Upper lobe of right lung (tissue), 1 donor: ENCODE data around the gene DENND4B. TPM values are rescaled to one million over a fixed set of nuclear protein-coding genes. Genes with fewer than 3 reads are reported as not detected.
"Not testable (repeated sequence)": the region's sequence is repeated elsewhere in the genome, so short reads cannot be mapped to it uniquely, and the experiment has no call there.

Experiments used
- ATAC-seq: fragments of 200-7000 bp; cut with Tn5 transposase; one replicate; pipeline ENCODE4 v1.9.1; 2020; ENCODE audit warnings: mild to moderate bottlenecking, moderate library complexity
- DNase-seq: peaks from one replicate; pipeline ENCODE4 v3.0.0-alpha.2; 2020
- H3K27ac ChIP-seq: fragments of 200-600 bp; one replicate; pipeline ENCODE4 v1.8.0; 2022
- H3K27me3 ChIP-seq: fragments of 200-600 bp; one replicate; pipeline ENCODE4 v1.8.0; 2022; ENCODE audit warnings: mild to moderate bottlenecking
- H3K36me3 ChIP-seq: fragments of 200-600 bp; one replicate; pipeline ENCODE4 v1.8.0; 2022
- H3K4me1 ChIP-seq: fragments of 200-600 bp; one replicate; pipeline ENCODE4 v1.8.0; 2022
- H3K4me3 ChIP-seq: fragments of 200-600 bp; one replicate; pipeline ENCODE4 v1.8.0; 2022; ENCODE audit warnings: mild to moderate bottlenecking
- H3K9me3 ChIP-seq: fragments of 200-600 bp; one replicate; pipeline ENCODE4 v1.8.0; 2022
- intact Hi-C: fragments of 100-400 bp; cut with DNase I; formaldehyde crosslinking; loops from one replicate; pipeline ENCODE4 v1.11.0; 2022
- total RNA-seq: library from RNA; stranded (reverse); fragmentation: NEBNext Ultra II Directional; extraction: Animal tissue kit (Norgen Biotek cat#: 25700); gene quantifications from one replicate; pipeline ENCODE4 v1.2.1, GENCODE V29; 2021
- TF ChIP-seq, protein P1 (sequence below): fragments of 200-600 bp; IDR thresholded peaks from one replicate; pipeline ENCODE4 v1.8.0; 2022; ENCODE audit warnings: antibody characterized with exemption
- donor health status: DM: no; HTN: yes; CAD: no; lungs with severe emphysema.

DENND4B gene
- total RNA-seq, 1 donor from 2014 or later = 83.7 TPM

DNA sequence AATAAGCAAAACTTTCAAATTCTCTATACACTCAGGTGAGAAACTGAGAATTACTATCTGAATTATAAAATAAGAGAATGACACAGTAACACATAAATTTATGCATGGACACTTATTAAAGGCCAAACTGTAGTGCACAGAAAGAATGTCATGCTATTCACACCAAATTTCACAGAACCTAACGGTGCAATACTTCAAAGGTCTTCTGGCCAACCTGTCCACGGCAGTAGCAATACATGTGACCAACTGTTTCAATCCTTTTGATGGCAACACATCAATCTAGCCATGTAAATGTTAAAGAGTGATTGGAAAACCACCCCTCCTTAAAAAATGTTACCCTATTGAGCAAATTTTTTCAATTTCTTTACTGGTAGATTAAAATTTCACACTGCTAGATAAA is 34.2 kb downstream of the DENND4B start:
- Histone ChIP-seq H3K9me3 (no peaks in the 10 kb centered on the region), H3K4me1 (no peaks in the 10 kb centered on the region), H3K4me3 (no peak overlapping the region), H3K36me3 (peaks cover 14% of the 10 kb centered on the region), H3K27me3 (no peaks in the 10 kb centered on the region), H3K27ac (no peak overlapping the region)
- TF ChIP-seq, protein P1, sequence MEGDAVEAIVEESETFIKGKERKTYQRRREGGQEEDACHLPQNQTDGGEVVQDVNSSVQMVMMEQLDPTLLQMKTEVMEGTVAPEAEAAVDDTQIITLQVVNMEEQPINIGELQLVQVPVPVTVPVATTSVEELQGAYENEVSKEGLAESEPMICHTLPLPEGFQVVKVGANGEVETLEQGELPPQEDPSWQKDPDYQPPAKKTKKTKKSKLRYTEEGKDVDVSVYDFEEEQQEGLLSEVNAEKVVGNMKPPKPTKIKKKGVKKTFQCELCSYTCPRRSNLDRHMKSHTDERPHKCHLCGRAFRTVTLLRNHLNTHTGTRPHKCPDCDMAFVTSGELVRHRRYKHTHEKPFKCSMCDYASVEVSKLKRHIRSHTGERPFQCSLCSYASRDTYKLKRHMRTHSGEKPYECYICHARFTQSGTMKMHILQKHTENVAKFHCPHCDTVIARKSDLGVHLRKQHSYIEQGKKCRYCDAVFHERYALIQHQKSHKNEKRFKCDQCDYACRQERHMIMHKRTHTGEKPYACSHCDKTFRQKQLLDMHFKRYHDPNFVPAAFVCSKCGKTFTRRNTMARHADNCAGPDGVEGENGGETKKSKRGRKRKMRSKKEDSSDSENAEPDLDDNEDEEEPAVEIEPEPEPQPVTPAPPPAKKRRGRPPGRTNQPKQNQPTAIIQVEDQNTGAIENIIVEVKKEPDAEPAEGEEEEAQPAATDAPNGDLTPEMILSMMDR = no peak
- no peak for DNase-seq
- intact Hi-C loops = no loop called here
- no peak for ATAC-seq

DNA sequence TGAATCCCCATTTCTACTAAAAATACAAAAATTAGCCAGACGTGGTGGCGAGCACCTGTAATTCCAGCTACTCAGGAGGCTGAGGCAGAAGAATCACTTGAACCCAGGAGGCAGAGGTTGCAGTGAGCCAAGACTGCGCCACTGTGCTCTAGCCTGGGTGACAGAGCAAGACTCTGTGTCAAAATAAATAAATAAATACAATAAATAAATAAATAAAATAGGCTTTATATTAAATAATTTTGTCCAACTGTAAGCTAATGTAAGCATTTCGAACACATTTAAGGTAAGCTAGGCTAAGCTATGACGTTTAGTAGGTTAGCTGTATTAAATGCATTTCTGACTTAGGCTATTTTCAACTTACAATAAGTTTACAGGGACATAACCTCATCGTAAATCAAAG is 36.0 kb downstream of the DENND4B start:
- DNase-seq, H3K9me3 ChIP-seq, H3K4me1 ChIP-seq, ATAC-seq, intact Hi-C loops, H3K27me3 ChIP-seq, H3K27ac ChIP-seq, H3K4me3 ChIP-seq: not testable (repeated sequence)
- peaks cover 17% of the 10 kb centered on the region for H3K36me3 ChIP-seq

DNA sequence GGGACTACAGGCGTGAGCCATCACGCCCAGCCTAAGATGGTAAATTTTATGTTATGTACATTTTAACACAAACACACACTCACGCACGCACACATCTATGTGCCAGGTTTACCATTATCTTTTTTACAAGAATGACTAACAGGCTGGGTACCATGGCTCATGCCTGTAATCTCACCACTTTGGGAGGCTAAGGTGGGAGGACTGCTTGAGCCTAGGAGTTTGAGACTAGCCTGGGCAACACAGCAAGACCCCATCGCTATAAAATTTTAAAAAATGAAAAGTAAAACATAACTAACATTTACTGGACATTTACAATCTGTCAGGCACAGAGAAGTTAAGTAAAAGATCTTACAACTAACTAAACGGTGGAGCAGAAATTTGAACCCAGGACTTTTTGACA is 38.4 kb downstream of the DENND4B start:
- H3K4me1 ChIP-seq = peaks cover 16% of the 10 kb centered on the region

DNA sequence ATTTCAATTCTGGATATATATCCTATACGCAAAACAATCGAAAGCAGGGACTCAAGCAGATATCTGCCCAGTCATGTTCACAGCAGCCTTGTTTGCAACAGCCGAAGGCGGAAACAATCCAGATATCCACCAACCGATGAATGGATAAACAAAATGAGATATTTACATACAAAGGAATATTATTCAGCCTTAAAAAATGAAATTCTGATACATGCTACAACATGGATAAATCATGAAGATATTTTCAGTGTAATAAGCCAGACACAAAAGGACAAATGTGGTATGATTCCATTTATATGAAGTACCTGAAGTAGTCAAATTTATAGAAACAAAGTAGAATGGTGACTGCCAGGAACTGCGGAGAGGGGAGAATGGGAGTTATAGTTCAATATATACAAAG is 39.4 kb downstream of the DENND4B start:
- DNase-seq (no peak), ATAC-seq (no peak)
- no peaks in the 10 kb centered on the region for H3K9me3 ChIP-seq
- H3K4me3 ChIP-seq = no peak overlapping the region
- TF ChIP-seq, protein P1 = no peak
- no peak overlapping the region for H3K27ac ChIP-seq
- intact Hi-C loops = no loop called here
- H3K36me3 ChIP-seq = peaks cover 14% of the 10 kb centered on the region
- H3K4me1 ChIP-seq = peaks cover 16% of the 10 kb centered on the region
- no peaks in the 10 kb centered on the region for H3K27me3 ChIP-seq

More for the DNA sequence above, 38.4 kb downstream of the DENND4B start:
- ATAC-seq (no peak), DNase-seq (no peak)
- H3K27me3 ChIP-seq = no peaks in the 10 kb centered on the region
- H3K27ac ChIP-seq = no peak overlapping the region
- peaks cover 14% of the 10 kb centered on the region for H3K36me3 ChIP-seq
- TF ChIP-seq, protein P1 = no peak
- intact Hi-C loops = no loop called here
- no peak overlapping the region for H3K4me3 ChIP-seq
- no peaks in the 10 kb centered on the region for H3K9me3 ChIP-seq

DNA sequence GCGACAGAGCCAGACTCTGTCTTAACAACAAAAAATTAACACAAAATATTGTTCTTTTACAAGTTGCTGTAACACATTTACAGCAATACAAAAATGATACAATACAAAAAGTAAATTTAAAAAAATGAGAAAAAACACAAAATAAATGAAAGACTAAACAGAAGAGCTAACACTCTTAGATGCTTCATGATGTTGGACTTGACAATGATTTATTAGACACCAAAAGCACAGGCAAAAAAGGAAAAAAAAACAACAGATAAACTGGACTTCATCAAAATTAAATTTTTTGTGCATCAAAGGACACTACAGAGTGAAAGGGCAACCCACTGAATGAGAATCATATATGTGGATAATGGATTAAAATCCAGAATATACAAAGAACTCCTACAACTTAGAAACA is 40.1 kb downstream of the DENND4B start:
- Histone ChIP-seq H3K4me1 (peaks cover 16% of the 10 kb centered on the region), H3K27ac (no peak overlapping the region), H3K9me3 (no peaks in the 10 kb centered on the region), H3K27me3 (no peaks in the 10 kb centered on the region), H3K36me3 (peaks cover 14% of the 10 kb centered on the region), H3K4me3 (no peak overlapping the region)
- ATAC-seq (no peak), DNase-seq (no peak)
- TF ChIP-seq, protein P1 = no peak
- intact Hi-C loops = no loop called here

DNA sequence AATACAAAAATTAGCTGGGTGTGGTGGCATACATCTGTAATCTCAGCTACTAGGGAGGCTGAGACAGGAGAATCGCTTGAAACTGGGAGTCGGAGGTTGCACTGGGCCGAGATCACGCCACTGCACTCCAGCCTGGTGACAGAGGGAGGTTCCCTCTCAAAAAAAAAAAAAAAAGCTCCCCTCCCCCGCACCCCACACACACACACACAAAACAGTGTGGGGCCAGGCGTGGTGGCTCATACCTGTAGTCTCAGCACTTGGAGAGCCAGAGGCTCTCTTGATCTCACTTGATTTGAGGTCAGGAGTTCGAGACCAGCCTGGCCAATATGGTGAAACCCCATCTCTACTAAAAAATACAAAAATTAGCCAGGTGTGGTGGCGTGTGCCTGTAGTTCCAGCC is 40.6 kb downstream of the DENND4B start:
- H3K27me3 ChIP-seq, H3K4me3 ChIP-seq, H3K9me3 ChIP-seq, H3K27ac ChIP-seq, intact Hi-C loops, ATAC-seq, DNase-seq: not testable (repeated sequence)
- H3K36me3 ChIP-seq = peaks cover 14% of the 10 kb centered on the region
- H3K4me1 ChIP-seq = peaks cover 16% of the 10 kb centered on the region

DNA sequence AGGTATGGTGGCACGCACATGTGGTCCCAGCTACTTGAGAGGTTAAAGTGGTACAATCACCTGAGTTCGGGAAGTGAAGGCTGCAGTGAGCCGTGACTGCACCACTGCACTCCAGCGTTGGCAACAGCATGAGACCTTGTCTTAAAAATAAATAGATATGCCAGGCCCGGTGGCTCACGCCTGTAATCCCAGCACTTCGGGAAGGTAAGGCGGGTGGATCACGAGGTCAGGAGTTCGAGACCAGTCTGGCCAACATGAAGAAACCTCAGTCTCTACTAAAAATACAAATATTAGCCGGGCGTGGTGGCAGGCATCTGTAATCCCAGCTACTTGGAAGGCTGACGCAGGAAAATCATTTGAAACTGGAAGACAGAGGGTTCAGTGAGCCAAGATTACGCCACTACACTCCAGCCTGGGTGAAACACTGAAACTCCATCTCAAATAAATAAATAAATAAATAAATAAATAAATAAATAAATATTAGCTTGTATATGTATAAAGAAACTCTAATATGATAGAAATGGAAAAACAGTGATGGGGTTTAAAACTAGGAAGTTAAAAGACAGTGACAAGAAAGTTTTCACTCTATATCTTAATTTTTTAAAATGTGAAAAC is 42.6 kb downstream of the DENND4B start:
- Histone ChIP-seq H3K27ac (no peak overlapping the region), H3K27me3 (no peaks in the 10 kb centered on the region), H3K4me1 (peaks cover 16% of the 10 kb centered on the region), H3K4me3 (no peak overlapping the region), H3K36me3 (peaks cover 26% of the 10 kb centered on the region), H3K9me3 (no peaks in the 10 kb centered on the region)
- ATAC-seq = no peak
- intact Hi-C loops = no loop called here
- DNase-seq = no peak
- TF ChIP-seq, protein P1 = no peak
